ENCODE results near the gene COX19.

Gene COX19

GRCh38 chr7:982511-983003, 7.2 kb upstream of the COX19 start:
- H3K27ac ChIP-seq (ENCODE audit: low read depth, low read length), result no peak overlapping the region
- no peaks in the 10 kb centered on the region for H3K79me2 ChIP-seq (ENCODE audit: control insufficient read depth, insufficient read depth, low read length, unreplicated experiment)
- H3K4me1 ChIP-seq (ENCODE audit: control insufficient read depth, insufficient read depth, low read length, unreplicated experiment), result peaks cover 4% of the 10 kb centered on the region
- H2AFZ ChIP-seq (ENCODE audit: low read length, unreplicated experiment), result no peak overlapping the region
- no peaks in the 10 kb centered on the region for H3K36me3 ChIP-seq (ENCODE audit: insufficient read depth, low read length)
- no peaks in the 10 kb centered on the region for H3K27me3 ChIP-seq (ENCODE audit: insufficient read depth, low read length)
- H3K4me3 ChIP-seq (ENCODE audit: low read depth, low read length), result no peak overlapping the region

- no peaks in the 10 kb centered on the region for H3K27me3 ChIP-seq (ENCODE audit: insufficient read depth, low read length)
- H3K36me3 ChIP-seq (ENCODE audit: insufficient read depth, low read length), result no peaks in the 10 kb centered on the region
- no peak overlapping the region for H3K4me3 ChIP-seq (ENCODE audit: low read depth, low read length)
- peaks cover 4% of the 10 kb centered on the region for H3K4me1 ChIP-seq (ENCODE audit: control insufficient read depth, insufficient read depth, low read length, unreplicated experiment)
- no peak overlapping the region for H2AFZ ChIP-seq (ENCODE audit: low read length, unreplicated experiment)
- H3K79me2 ChIP-seq (ENCODE audit: control insufficient read depth, insufficient read depth, low read length, unreplicated experiment), result no peaks in the 10 kb centered on the region
- H3K27ac ChIP-seq (ENCODE audit: low read depth, low read length), result no peak overlapping the region
Measured at GRCh38 chr7:981793-982510, 6.6 kb upstream of the COX19 start.

GRCh38 chr7:979886-980571, 4.7 kb upstream of the COX19 start:
- H3K27me3 ChIP-seq (ENCODE audit: insufficient read depth, low read length), result no peaks in the 10 kb centered on the region
- H3K27ac ChIP-seq (ENCODE audit: low read depth, low read length), result no peak overlapping the region
- H3K4me1 ChIP-seq (ENCODE audit: control insufficient read depth, insufficient read depth, low read length, unreplicated experiment), result no peaks in the 10 kb centered on the region
- no peaks in the 10 kb centered on the region for H3K36me3 ChIP-seq (ENCODE audit: insufficient read depth, low read length)
- peaks cover 3% of the 10 kb centered on the region for H3K79me2 ChIP-seq (ENCODE audit: control insufficient read depth, insufficient read depth, low read length, unreplicated experiment)
- H2AFZ ChIP-seq (ENCODE audit: low read length, unreplicated experiment), result no peak overlapping the region
- no peak overlapping the region for H3K4me3 ChIP-seq (ENCODE audit: low read depth, low read length)

- H3K27me3 ChIP-seq (ENCODE audit: insufficient read depth, low read length), result no peaks in the 10 kb centered on the region
- peaks cover 11% of the 10 kb centered on the region for H3K79me2 ChIP-seq (ENCODE audit: control insufficient read depth, insufficient read depth, low read length, unreplicated experiment)
- no peak overlapping the region for H3K4me3 ChIP-seq (ENCODE audit: low read depth, low read length)
- no peaks in the 10 kb centered on the region for H3K4me1 ChIP-seq (ENCODE audit: control insufficient read depth, insufficient read depth, low read length, unreplicated experiment)
- H3K36me3 ChIP-seq (ENCODE audit: insufficient read depth, low read length), result no peaks in the 10 kb centered on the region
- no peak overlapping the region for H3K27ac ChIP-seq (ENCODE audit: low read depth, low read length)
- no peak overlapping the region for H2AFZ ChIP-seq (ENCODE audit: low read length, unreplicated experiment)
Measured at GRCh38 chr7:979151-979550, 3.8 kb upstream of the COX19 start.

GRCh38 chr7:978416-979091, 3.2 kb upstream of the COX19 start:
- no peaks in the 10 kb centered on the region for H3K27me3 ChIP-seq (ENCODE audit: insufficient read depth, low read length)
- H3K27ac ChIP-seq (ENCODE audit: low read depth, low read length), result no peak overlapping the region
- no peaks in the 10 kb centered on the region for H3K4me1 ChIP-seq (ENCODE audit: control insufficient read depth, insufficient read depth, low read length, unreplicated experiment)
- peaks cover 17% of the 10 kb centered on the region for H3K79me2 ChIP-seq (ENCODE audit: control insufficient read depth, insufficient read depth, low read length, unreplicated experiment)
- no peaks in the 10 kb centered on the region for H3K36me3 ChIP-seq (ENCODE audit: insufficient read depth, low read length)
- no peak overlapping the region for H2AFZ ChIP-seq (ENCODE audit: low read length, unreplicated experiment)
- no peak overlapping the region for H3K4me3 ChIP-seq (ENCODE audit: low read depth, low read length)

- Histone ChIP-seq H3K36me3 (ENCODE audit: insufficient read depth, low read length) (peaks cover 1% of the 10 kb centered on the region; the same call in 1 of the 2 replicates), H3K79me2 (ENCODE audit: control insufficient read depth, insufficient read depth, low read length, unreplicated experiment) (peaks cover 23% of the 10 kb centered on the region), H3K27ac (ENCODE audit: low read depth, low read length) (no peak overlapping the region), H3K27me3 (ENCODE audit: insufficient read depth, low read length) (no peaks in the 10 kb centered on the region), H3K4me3 (ENCODE audit: low read depth, low read length) (no peak overlapping the region), H2AFZ (ENCODE audit: low read length, unreplicated experiment) (no peak overlapping the region), H3K4me1 (ENCODE audit: control insufficient read depth, insufficient read depth, low read length, unreplicated experiment) (peaks cover 5% of the 10 kb centered on the region)
Measured at GRCh38 chr7:978049-978346, 2.6 kb upstream of the COX19 start.

GRCh38 chr7:977326-978048, 2.1 kb upstream of the COX19 start:
- Histone ChIP-seq H3K79me2 (ENCODE audit: control insufficient read depth, insufficient read depth, low read length, unreplicated experiment) (peaks cover 28% of the 10 kb centered on the region), H3K27ac (ENCODE audit: low read depth, low read length) (no peak overlapping the region), H3K27me3 (ENCODE audit: insufficient read depth, low read length) (no peaks in the 10 kb centered on the region), H3K4me3 (ENCODE audit: low read depth, low read length) (no peak overlapping the region), H3K36me3 (ENCODE audit: insufficient read depth, low read length) (peaks cover 6% of the 10 kb centered on the region), H2AFZ (ENCODE audit: low read length, unreplicated experiment) (no peak overlapping the region), H3K4me1 (ENCODE audit: control insufficient read depth, insufficient read depth, low read length, unreplicated experiment) (peaks cover 9% of the 10 kb centered on the region)

GRCh38 chr7:976901-977325, 1.6 kb upstream of the COX19 start:
- H3K36me3 ChIP-seq (ENCODE audit: insufficient read depth, low read length), result peaks cover 12% of the 10 kb centered on the region
- H3K27me3 ChIP-seq (ENCODE audit: insufficient read depth, low read length), result no peaks in the 10 kb centered on the region
- H3K79me2 ChIP-seq (ENCODE audit: control insufficient read depth, insufficient read depth, low read length, unreplicated experiment), result peaks cover 34% of the 10 kb centered on the region
- H3K4me3 ChIP-seq (ENCODE audit: low read depth, low read length), result no peak overlapping the region
- no peak overlapping the region for H2AFZ ChIP-seq (ENCODE audit: low read length, unreplicated experiment)
- peaks cover 9% of the 10 kb centered on the region for H3K4me1 ChIP-seq (ENCODE audit: control insufficient read depth, insufficient read depth, low read length, unreplicated experiment)
- H3K27ac ChIP-seq (ENCODE audit: low read depth, low read length), result no peak overlapping the region

- H3K27ac ChIP-seq (ENCODE audit: low read depth, low read length), result no peak overlapping the region
- H3K27me3 ChIP-seq (ENCODE audit: insufficient read depth, low read length), result no peaks in the 10 kb centered on the region
- H3K4me1 ChIP-seq (ENCODE audit: control insufficient read depth, insufficient read depth, low read length, unreplicated experiment), result peaks cover 9% of the 10 kb centered on the region
- peak overlapping the region; percentile 91 for H3K4me3 ChIP-seq (ENCODE audit: low read depth, low read length)
- peaks cover 18% of the 10 kb centered on the region for H3K36me3 ChIP-seq (ENCODE audit: insufficient read depth, low read length)
- H3K79me2 ChIP-seq (ENCODE audit: control insufficient read depth, insufficient read depth, low read length, unreplicated experiment), result peaks cover 41% of the 10 kb centered on the region
- H2AFZ ChIP-seq (ENCODE audit: low read length, unreplicated experiment), result peak overlapping the region; percentile 10
Measured at GRCh38 chr7:975702-976473, 539 bp upstream of the COX19 start.

- Histone ChIP-seq H2AFZ (ENCODE audit: low read length, unreplicated experiment) (no peak overlapping the region), H3K4me1 (ENCODE audit: control insufficient read depth, insufficient read depth, low read length, unreplicated experiment) (peaks cover 9% of the 10 kb centered on the region), H3K4me3 (ENCODE audit: low read depth, low read length) (peak overlapping the region; percentile 91), H3K27ac (ENCODE audit: low read depth, low read length) (peak overlapping the region; percentile 86; the same call in 1 of the 2 replicates), H3K36me3 (ENCODE audit: insufficient read depth, low read length) (peaks cover 19% of the 10 kb centered on the region), H3K27me3 (ENCODE audit: insufficient read depth, low read length) (no peaks in the 10 kb centered on the region), H3K79me2 (ENCODE audit: control insufficient read depth, insufficient read depth, low read length, unreplicated experiment) (peaks cover 44% of the 10 kb centered on the region)
Measured at GRCh38 chr7:974172-974571, 1.2 kb downstream of the COX19 start.
